OCI-LY7 (cell line): ENCODE data around the gene XYLT1. TPM values are rescaled to one million over a fixed set of nuclear protein-coding genes. Genes with fewer than 3 reads are reported as not detected.

ENCODE experiments used
- BruUV-seq: library from RNA; stranded (reverse); fragments of 400-500 nt; replicated peaks from 2 replicates; lab custom pipeline; 2021; lab: Mats Ljungman, UMichigan
- CTCF ChIA-PET: fragments of 300-600 bp; sonication (Branson Sonifier 250); formaldehyde crosslinking; loops from one replicate; lab custom pipeline; 2022; ENCODE audit warnings: antibody characterized with exemption; ENCODE audit not compliant: unreplicated experiment; lab: Charles Lee
- POLR2A ChIA-PET: fragments of 300-600 bp; sonication (Branson Sonifier 250); formaldehyde crosslinking; loops from one replicate; lab custom pipeline; 2022; ENCODE audit warnings: antibody characterized with exemption; lab: Charles Lee
- DNase-seq: peaks from one replicate; pipeline ENCODE4 v3.0.0-alpha.2; 2015; ENCODE audit warnings: low spot score
- H2AFZ ChIP-seq: fragments of 200-600 bp; sonication (generic), shearing (Covaris generic); 2 replicates; pipeline ENCODE4 v1.6.1; 2014; ENCODE audit warnings: mild to moderate bottlenecking, antibody characterized with exemption, low read length, moderate library complexity
- H3K27ac ChIP-seq: fragments of 200-600 bp; sonication (generic); 2 replicates; pipeline ENCODE4 v1.5.1; 2014; ENCODE audit warnings: mixed run types, low read depth, mild to moderate bottlenecking, moderate library complexity, low read length, inconsistent platforms; ENCODE audit not compliant: poor library complexity, severe bottlenecking
- H3K36me3 ChIP-seq: fragments of 200-600 bp; sonication (generic); 2 replicates; pipeline ENCODE4 v1.6.1; 2014; ENCODE audit warnings: mild to moderate bottlenecking, antibody characterized with exemption, low read length, moderate library complexity, mixed read lengths; ENCODE audit not compliant: insufficient read depth
- H3K4me1 ChIP-seq: fragments of 200-600 bp; sonication (generic); 2 replicates; pipeline ENCODE4 v1.5.1; 2014; ENCODE audit warnings: mild to moderate bottlenecking, low read length; ENCODE audit not compliant: insufficient read depth, poor library complexity, severe bottlenecking
- H3K4me2 ChIP-seq: fragments of 200-600 bp; sonication (generic); 2 replicates; pipeline ENCODE4 v1.6.1; 2014; ENCODE audit warnings: mild to moderate bottlenecking, low read length
- H3K4me3 ChIP-seq: fragments of 200-600 bp; sonication (generic); 2 replicates; pipeline ENCODE4 v1.5.1; 2014; ENCODE audit warnings: mild to moderate bottlenecking, low read depth, low read length; ENCODE audit not compliant: poor library complexity, severe bottlenecking
- H3K79me2 ChIP-seq: fragments of 200-600 bp; sonication (generic); 2 replicates; pipeline ENCODE4 v1.6.1; 2016; ENCODE audit warnings: low read depth, mild to moderate bottlenecking, low read length, moderate library complexity, mixed read lengths; ENCODE audit not compliant: insufficient read depth
- H3K9me2 ChIP-seq: fragments of 200-600 bp; sonication (generic); 2 replicates; pipeline ENCODE4 v1.6.1; 2016; ENCODE audit warnings: mild to moderate bottlenecking, low read length, mixed read lengths; ENCODE audit not compliant: insufficient read depth
- H3K9me3 ChIP-seq: fragments of 200-600 bp; sonication (generic); 2 replicates; pipeline ENCODE4 v1.6.1; 2014; ENCODE audit warnings: mild to moderate bottlenecking, mixed run types, low read length, mixed read lengths
- H4K20me1 ChIP-seq: fragments of 200-600 bp; sonication (generic); 2 replicates; pipeline ENCODE4 v1.6.1; 2014; ENCODE audit warnings: mild to moderate bottlenecking, antibody characterized with exemption, low read length, moderate library complexity, mixed read lengths; ENCODE audit not compliant: insufficient read depth
- CTCF ChIP-seq: fragments of 200-600 bp; sonication (generic); conservative IDR thresholded peaks from 2 replicates; pipeline ENCODE4 v1.5.1; 2014; ENCODE audit warnings: mild to moderate bottlenecking, antibody characterized with exemption, low read length, moderate library complexity, mixed read lengths
- EZH2phosphoT487 ChIP-seq: fragments of 200-600 bp; sonication (generic); IDR thresholded peaks from 2 replicates; pipeline ENCODE4 v1.6.1; 2018; ENCODE audit warnings: low read depth, borderline replicate concordance, mild to moderate bottlenecking, mixed run types, antibody characterized with exemption, low read length, moderate library complexity, mixed read lengths
- intact Hi-C: fragments of 100-400 bp; cut with micrococcal nuclease; formaldehyde crosslinking; loops from one replicate; pipeline ENCODE4 v1.10.0; 2022; ENCODE audit not compliant: unreplicated experiment
- total RNA-seq, 2 experiments: library from RNA; depleted of rRNA in 1 of 2; stranded (reverse); fragments of >200 nt in 1 of 2; shearing (Covaris generic) in 1 of 2; gene quantifications; 2 replicates each; pipeline ENCODE4 v1.2.3, GENCODE V29; 2014 to 2022

Gene XYLT1
- total RNA-seq, 2 experiments from 2014 or later: 36.3 to 50.0 TPM

- Histone ChIP-seq H3K4me3 (no peak overlapping the region), H3K27ac (no peak overlapping the region), H2AFZ (no peak overlapping the region), H3K4me2 (no peak overlapping the region), H3K4me1 (peaks cover 11% of the 10 kb centered on the region), H3K36me3 (peaks cover 7% of the 10 kb centered on the region), H4K20me1 (no peaks in the 10 kb centered on the region; the same call in 1 of the 2 replicates), H3K79me2 (no peaks in the 10 kb centered on the region), H3K9me2 (no peaks in the 10 kb centered on the region), H3K9me3 (no peaks in the 10 kb centered on the region)
- CTCF ChIA-PET: no interaction called here
- POLR2A ChIA-PET: no interaction called here
- no peak for TF ChIP-seq CTCF
- TF ChIP-seq EZH2phosphoT487: no peak
- BruUV-seq: no TSS peak
- no peak for DNase-seq
- intact Hi-C loops: no loop called here
Measured at GRCh38 chr16:17395849-17396480, 74.8 kb downstream of the XYLT1 start.

GRCh38 chr16:17392857-17393692, 77.7 kb downstream of the XYLT1 start:
- Histone ChIP-seq H3K9me2 (no peaks in the 10 kb centered on the region), H3K4me1 (peaks cover 11% of the 10 kb centered on the region), H2AFZ (no peak overlapping the region), H3K4me3 (no peak overlapping the region), H3K36me3 (peaks cover 7% of the 10 kb centered on the region; the same call in 1 of the 2 replicates), H3K9me3 (no peaks in the 10 kb centered on the region), H3K79me2 (no peaks in the 10 kb centered on the region), H3K4me2 (no peak overlapping the region), H3K27ac (no peak overlapping the region), H4K20me1 (0 out of 2 replicates have a peak, but pooled peaks cover 2% of the 10 kb centered on the region)
- BruUV-seq: no TSS peak
- no peak for DNase-seq
- CTCF ChIA-PET: no interaction called here
- no peak for TF ChIP-seq EZH2phosphoT487
- TF ChIP-seq CTCF: no peak
- POLR2A ChIA-PET: no interaction called here
- intact Hi-C loops: no loop called here
